Hepatic stellate cell (primary cell): ENCODE measurements around the gene SNX13.

Experiments
- DNase-seq: peaks from one replicate; pipeline ENCODE4 v3.0.0; 2011; ENCODE audit warnings: low spot score

SNX13 gene

GRCh38 chr7:17774716-17775288, 165.5 kb downstream of the SNX13 start:
- DNase-seq: no peak

DNA sequence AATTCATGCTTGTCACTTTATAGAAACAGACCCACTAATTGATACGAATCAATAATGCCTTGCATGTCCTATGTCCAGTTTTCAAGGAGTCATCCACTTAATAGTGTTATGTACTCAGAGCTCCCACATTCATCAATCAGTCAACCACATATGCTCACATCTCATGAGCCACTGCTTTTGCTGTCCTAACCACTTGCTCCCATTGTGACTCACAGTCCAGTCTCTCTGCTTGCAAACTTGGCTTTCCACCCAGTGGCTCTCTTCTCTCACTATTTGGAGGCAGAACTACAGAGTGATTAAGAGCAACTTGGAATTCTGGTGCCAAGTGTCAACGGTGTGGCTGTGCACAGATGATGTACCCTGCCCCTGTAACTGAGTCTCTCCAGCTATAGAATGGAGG, 166.0 kb downstream of the SNX13 start:
- peak; percentile 40 for DNase-seq

DNA sequence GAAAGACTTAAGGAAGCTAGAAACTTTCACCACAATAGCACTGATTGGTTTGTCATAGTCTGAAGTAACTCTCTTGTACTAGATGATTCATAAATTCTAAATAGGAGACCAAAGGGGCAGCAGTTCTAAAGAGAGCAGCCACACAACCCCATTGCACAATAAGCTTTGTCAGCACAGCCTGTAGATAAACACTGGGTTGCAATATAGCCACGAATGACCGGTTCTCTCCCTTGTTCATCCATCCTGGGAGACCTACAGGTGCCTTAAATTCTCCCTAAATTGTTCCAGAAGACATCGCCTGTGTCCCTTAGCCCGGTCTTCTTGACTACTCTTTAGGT, 167.0 kb downstream of the SNX13 start:
- DNase-seq: peak; percentile 20

DNA sequence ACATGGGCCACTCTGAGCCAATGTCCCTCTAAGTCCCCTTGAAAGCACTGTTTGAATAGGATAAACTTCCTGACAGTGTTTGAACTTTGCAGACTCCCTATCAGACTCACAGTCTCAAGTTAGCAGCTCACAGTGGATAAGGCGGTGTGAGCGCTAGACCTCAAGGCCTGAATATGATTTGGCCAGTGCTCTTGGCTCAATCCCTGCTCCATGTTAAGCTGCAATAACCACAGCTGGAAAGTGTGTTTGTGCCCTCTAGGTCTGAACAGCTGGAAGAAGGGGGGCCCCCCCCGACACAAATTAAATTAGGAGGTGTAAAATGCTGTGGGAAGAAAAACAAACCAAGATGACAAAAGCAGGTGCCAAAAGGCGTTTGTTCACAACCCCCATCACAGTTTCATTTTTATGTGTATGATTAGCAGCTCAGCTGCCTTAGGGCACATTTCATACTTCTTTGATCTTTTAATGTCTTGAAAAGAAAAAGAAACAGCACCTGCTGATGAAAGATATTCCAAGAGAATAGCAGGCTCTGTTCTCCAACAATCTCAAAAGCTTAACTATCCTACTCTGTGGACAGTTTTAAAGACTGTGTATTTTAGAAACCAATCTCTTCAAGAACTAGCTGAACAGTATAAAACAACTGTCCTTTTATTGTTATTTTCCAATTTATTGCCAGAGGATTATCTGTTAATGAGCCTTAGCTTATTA, 167.6 kb downstream of the SNX13 start:
- no peak for DNase-seq

GRCh38 chr7:17771901-17772408, 168.3 kb downstream of the SNX13 start:
- no peak for DNase-seq

GRCh38 chr7:17770710-17771375, 169.5 kb downstream of the SNX13 start:
- no peak for DNase-seq

GRCh38 chr7:17769918-17770317, 170.4 kb downstream of the SNX13 start:
- DNase-seq: peak; percentile 10

DNA sequence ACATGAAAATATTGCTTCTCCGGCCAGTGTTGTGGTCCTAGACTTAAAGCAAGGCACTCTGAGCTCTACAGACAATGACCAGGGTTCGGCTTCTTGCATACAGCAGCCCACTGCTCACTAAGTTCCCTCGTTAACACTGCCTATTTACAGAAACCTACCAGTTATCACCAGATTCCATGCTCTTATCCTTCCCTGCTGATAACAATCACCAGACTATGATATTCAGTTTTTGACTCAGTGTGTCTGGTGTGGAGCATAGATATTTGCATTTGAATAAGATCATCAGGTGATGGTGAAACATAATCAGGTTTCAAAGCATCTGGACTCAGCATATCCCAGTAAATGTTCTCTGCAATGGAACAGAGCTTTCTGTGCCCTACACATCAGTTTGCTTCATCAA, 182.3 kb downstream of the SNX13 start:
- no peak for DNase-seq

DNA sequence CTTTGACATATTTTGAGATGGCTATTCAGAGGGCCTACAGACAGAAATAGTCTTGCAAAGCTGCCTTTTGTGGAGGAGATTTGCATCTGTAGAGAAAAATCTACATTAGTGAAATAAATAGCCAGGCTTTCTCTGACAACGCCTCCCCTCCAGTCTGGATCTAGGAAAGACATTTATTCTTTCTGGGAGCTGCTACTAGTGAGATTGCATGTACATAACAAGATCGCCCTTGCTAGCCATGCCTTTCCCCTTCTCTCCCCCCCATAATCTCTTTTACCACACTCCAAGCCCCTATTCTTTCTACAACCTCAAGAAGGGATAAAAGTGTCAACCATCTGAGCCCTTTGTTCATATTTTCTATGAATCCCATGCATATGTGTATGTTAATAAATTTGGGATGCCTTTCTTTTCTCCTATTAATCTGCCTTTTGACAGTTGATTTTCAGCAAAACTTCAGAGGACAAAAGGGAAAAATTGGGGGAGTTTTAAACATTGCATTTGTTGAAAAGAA, 194.2 kb downstream of the SNX13 start:
- DNase-seq: no peak

GRCh38 chr7:17745610-17746009, 194.7 kb downstream of the SNX13 start:
- DNase-seq: no peak

- DNase-seq: no peak
These were observed 197.0 kb downstream of the SNX13 start for GRCh38 chr7:17743316-17743715.

DNA sequence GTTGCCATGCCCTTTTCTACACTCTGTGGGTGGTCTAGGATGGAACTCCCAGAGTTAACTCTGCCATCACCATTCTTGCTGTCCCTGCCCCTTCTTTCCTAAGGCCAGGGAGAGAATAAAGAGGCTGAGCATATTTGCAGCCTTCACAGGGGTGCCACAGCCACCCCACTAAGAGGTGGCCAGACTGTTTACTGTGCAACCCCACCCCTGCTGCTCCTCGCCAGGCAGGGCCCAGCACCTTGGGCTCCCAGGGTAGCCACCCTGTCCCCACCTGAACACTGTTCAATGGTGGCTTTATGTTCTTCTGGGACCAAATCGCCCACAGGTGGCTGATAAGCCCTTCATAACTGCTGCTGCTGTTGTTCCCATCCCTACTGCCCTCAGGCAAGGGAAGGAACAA, 198.9 kb downstream of the SNX13 start:
- DNase-seq: no peak
